ENCODE measurements around the gene UPF2.

Gene UPF2

GRCh38 chr10:12019283-12019971, 23.2 kb downstream of the UPF2 start:
- TF ChIP-seq GATA3 (IDR thresholded peaks at IDR 0.05; ENCODE audit: low read depth, low read length) (no peak), GATA2 (IDR thresholded peaks at IDR 0.05; ENCODE audit: low read depth, low read length) (no peak)

- TF ChIP-seq GATA2 (IDR thresholded peaks at IDR 0.05; ENCODE audit: low read depth, low read length) (no peak), GATA3 (IDR thresholded peaks at IDR 0.05; ENCODE audit: low read depth, low read length) (no peak)
Measured at GRCh38 chr10:12018438-12019282, 23.9 kb downstream of the UPF2 start.

- TF ChIP-seq GATA2 (IDR thresholded peaks at IDR 0.05; ENCODE audit: low read depth, low read length): no peak
Measured at GRCh38 chr10:12013926-12014325, 28.7 kb downstream of the UPF2 start.

- TF ChIP-seq GATA3 (IDR thresholded peaks at IDR 0.05; ENCODE audit: low read depth, low read length) (no peak), GATA2 (IDR thresholded peaks at IDR 0.05; ENCODE audit: low read depth, low read length) (no peak)
Measured at GRCh38 chr10:12010353-12010752, 32.3 kb downstream of the UPF2 start.

GRCh38 chr10:12006671-12007070, 35.9 kb downstream of the UPF2 start:
- TF ChIP-seq GATA2 (IDR thresholded peaks at IDR 0.05; ENCODE audit: low read depth, low read length) (no peak), GATA3 (IDR thresholded peaks at IDR 0.05; ENCODE audit: low read depth, low read length) (no peak)

GRCh38 chr10:11993834-11994468, 48.7 kb downstream of the UPF2 start:
- TF ChIP-seq GATA3 (IDR thresholded peaks at IDR 0.05; ENCODE audit: low read depth, low read length) (no peak), GATA2 (IDR thresholded peaks at IDR 0.05; ENCODE audit: low read depth, low read length) (no peak)

GRCh38 chr10:11988924-11989323, 53.7 kb downstream of the UPF2 start:
- TF ChIP-seq GATA2 (IDR thresholded peaks at IDR 0.05; ENCODE audit: low read depth, low read length) (no peak), GATA3 (IDR thresholded peaks at IDR 0.05; ENCODE audit: low read depth, low read length) (no peak)

- no peak for TF ChIP-seq GATA3 (IDR thresholded peaks at IDR 0.05; ENCODE audit: low read depth, low read length)
- no peak for TF ChIP-seq GATA2 (IDR thresholded peaks at IDR 0.05; ENCODE audit: low read depth, low read length)
Measured at GRCh38 chr10:11986593-11987216, 55.9 kb downstream of the UPF2 start.

- TF ChIP-seq GATA2 (IDR thresholded peaks at IDR 0.05; ENCODE audit: low read depth, low read length) (no peak), GATA3 (IDR thresholded peaks at IDR 0.05; ENCODE audit: low read depth, low read length) (no peak)
Measured at GRCh38 chr10:11982253-11982652, 60.4 kb downstream of the UPF2 start.

- TF ChIP-seq GATA3 (IDR thresholded peaks at IDR 0.05; ENCODE audit: low read depth, low read length) (no peak), GATA2 (IDR thresholded peaks at IDR 0.05; ENCODE audit: low read depth, low read length) (no peak)
Measured at GRCh38 chr10:11975795-11976194, 66.8 kb downstream of the UPF2 start.

- TF ChIP-seq GATA3 (IDR thresholded peaks at IDR 0.05; ENCODE audit: low read depth, low read length) (no peak), GATA2 (IDR thresholded peaks at IDR 0.05; ENCODE audit: low read depth, low read length) (no peak)
Measured at GRCh38 chr10:11962176-11962575, 80.4 kb downstream of the UPF2 start.

GRCh38 chr10:11961771-11962170, 80.8 kb downstream of the UPF2 start:
- TF ChIP-seq GATA3 (IDR thresholded peaks at IDR 0.05; ENCODE audit: low read depth, low read length) (no peak), GATA2 (IDR thresholded peaks at IDR 0.05; ENCODE audit: low read depth, low read length) (no peak)

- TF ChIP-seq GATA3 (IDR thresholded peaks at IDR 0.05; ENCODE audit: low read depth, low read length) (no peak), GATA2 (IDR thresholded peaks at IDR 0.05; ENCODE audit: low read depth, low read length) (no peak)
Measured at GRCh38 chr10:11959966-11960365, 82.6 kb downstream of the UPF2 start.

- no peak for TF ChIP-seq GATA3 (IDR thresholded peaks at IDR 0.05; ENCODE audit: low read depth, low read length)
- TF ChIP-seq GATA2 (IDR thresholded peaks at IDR 0.05; ENCODE audit: low read depth, low read length): no peak
Measured at GRCh38 chr10:11958956-11959355, 83.7 kb downstream of the UPF2 start.

All from SH-SY5Y (cell line).